Measurements from ENCODE around the gene EML4. TPM values are rescaled to one million over a fixed set of nuclear protein-coding genes. Genes with fewer than 3 reads are reported as not detected.

EML4 gene
- total and polyA plus RNA-seq, 8 donors = 12.5 to 44.0 (median 33.2) TPM

DNA sequence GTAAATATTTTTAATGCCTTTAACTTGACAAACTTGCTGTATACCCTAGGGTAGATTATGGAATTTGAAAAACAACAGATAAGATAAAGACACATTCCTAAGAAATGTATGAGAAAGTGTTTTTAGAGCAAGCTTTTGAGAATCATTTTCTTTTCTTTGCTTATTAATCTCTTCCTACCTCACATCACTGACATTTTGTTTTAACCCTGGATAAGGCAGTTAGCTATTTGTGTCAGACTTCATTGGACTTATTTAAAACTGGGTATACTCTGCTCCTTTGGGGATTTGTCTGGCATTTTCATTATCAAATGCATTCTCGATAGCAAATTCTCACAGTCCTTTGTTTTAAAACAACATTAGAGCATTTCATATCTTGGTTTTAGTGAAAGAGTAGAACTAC lies 17.2 kb downstream of the EML4 start:
- Histone ChIP-seq H3K4me3 (no peak overlapping the region), H3K4me1 (peaks cover 24 to 52% (median 42%) of the 10 kb centered on the region in 3 donors), H3K36me3 (no peaks in the 10 kb centered on the region), H3K9me3 (no peaks in the 10 kb centered on the region), H3K27me3 (no peaks in the 10 kb centered on the region), H3K27ac (peak overlapping the region in 2 of 4 donors; percentile 50 to 73)
- intact Hi-C loops (cut with DNase I) = no loop called here
- no peak for ATAC-seq
- WGBS, 2 donors = 21 to 24% methylated on average over 1 of the region's 1 CpG
- TF ChIP-seq, protein P1, sequence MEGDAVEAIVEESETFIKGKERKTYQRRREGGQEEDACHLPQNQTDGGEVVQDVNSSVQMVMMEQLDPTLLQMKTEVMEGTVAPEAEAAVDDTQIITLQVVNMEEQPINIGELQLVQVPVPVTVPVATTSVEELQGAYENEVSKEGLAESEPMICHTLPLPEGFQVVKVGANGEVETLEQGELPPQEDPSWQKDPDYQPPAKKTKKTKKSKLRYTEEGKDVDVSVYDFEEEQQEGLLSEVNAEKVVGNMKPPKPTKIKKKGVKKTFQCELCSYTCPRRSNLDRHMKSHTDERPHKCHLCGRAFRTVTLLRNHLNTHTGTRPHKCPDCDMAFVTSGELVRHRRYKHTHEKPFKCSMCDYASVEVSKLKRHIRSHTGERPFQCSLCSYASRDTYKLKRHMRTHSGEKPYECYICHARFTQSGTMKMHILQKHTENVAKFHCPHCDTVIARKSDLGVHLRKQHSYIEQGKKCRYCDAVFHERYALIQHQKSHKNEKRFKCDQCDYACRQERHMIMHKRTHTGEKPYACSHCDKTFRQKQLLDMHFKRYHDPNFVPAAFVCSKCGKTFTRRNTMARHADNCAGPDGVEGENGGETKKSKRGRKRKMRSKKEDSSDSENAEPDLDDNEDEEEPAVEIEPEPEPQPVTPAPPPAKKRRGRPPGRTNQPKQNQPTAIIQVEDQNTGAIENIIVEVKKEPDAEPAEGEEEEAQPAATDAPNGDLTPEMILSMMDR (IDR thresholded peaks at IDR 0.05) = no peak
- DNase-seq = no peak
- no peak for FAIRE-seq

DNA sequence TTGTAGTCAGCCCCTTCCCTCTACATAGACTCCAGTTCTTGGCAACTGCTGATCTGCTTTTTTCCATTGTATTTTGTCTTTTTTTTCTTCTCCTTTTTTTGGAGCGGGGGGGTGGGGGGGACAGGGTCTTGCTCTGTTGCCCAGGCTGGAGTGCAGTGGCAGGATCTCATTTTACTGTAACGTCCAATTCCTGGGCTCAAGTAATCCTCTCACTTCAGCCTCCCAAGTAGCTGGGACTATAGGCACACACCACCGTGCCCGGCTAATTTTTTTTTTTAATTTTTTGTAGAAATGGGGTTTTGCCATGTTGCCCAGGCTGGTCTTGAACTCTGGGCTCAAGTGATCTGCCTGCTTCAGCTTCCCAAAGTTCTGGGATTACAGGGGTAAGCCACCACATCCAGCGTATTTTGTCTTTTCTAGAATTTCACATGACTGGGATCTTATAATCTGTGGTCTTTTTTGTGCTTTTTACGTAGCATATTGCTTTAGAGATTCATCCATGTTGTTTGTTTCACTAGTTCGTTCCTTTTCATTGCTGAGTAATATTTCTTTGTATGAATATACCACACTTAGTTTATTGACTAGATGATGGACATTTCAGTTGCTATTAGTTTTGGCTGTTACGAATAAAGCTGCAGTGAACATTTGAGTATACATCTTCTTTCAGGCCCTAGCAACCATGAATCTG lies 17.9 kb downstream of the EML4 start:
- FAIRE-seq (no peak), ATAC-seq (no peak), DNase-seq (no peak)
- no peaks in the 10 kb centered on the region for H3K9me3 ChIP-seq
- peaks cover 28 to 59% (median 42%) of the 10 kb centered on the region in 3 donors for H3K4me1 ChIP-seq
- H3K4me3 ChIP-seq = no peak overlapping the region
- no peaks in the 10 kb centered on the region for H3K27me3 ChIP-seq
- H3K36me3 ChIP-seq = no peaks in the 10 kb centered on the region
- WGBS, 2 donors = 63 to 70% methylated on average over 8 of the region's 8 CpGs
- TF ChIP-seq, protein P1 (IDR thresholded peaks at IDR 0.05) = no peak
- peak overlapping the region in 2 of 4 donors; percentile 50 to 73 for H3K27ac ChIP-seq
- intact Hi-C loops (cut with DNase I) = no loop called here

DNA sequence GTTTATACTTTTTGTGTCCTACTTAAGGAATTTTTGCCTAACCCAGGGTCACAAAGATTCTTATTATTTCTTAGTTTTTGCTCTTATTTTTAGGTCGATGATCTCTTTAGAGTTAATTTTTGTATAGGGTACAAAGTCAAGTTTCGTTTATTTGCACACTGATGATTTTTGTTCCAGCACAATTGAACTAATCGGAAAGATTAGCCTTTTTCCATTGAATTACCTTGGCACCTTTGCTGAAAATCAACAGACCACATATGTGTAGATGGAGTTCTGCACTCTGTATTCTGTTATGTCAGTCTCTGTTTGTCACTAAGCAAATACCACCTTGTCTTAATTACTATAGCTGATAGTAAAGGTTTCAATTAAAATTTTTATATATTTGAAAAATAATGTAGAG lies 18.7 kb downstream of the EML4 start:
- intact Hi-C loops (cut with DNase I) = no loop called here
- FAIRE-seq = no peak
- peak; percentile 50 to 72 (median 61) for ATAC-seq
- H3K9me3 ChIP-seq = no peaks in the 10 kb centered on the region
- no peaks in the 10 kb centered on the region for H3K36me3 ChIP-seq
- 30 to 37% methylated on average over 3 of the region's 3 CpGs for whole genome bisulfite sequencing, 2 donors
- H3K4me3 ChIP-seq = no peak overlapping the region
- peak overlapping the region in 2 of 4 donors; percentile 50 to 73 for H3K27ac ChIP-seq
- H3K27me3 ChIP-seq = no peaks in the 10 kb centered on the region
- peaks cover 25 to 61% (median 38%) of the 10 kb centered on the region in 3 donors for H3K4me1 ChIP-seq
- no peak for DNase-seq
- TF ChIP-seq, protein P1 (IDR thresholded peaks at IDR 0.05) = no peak

DNA sequence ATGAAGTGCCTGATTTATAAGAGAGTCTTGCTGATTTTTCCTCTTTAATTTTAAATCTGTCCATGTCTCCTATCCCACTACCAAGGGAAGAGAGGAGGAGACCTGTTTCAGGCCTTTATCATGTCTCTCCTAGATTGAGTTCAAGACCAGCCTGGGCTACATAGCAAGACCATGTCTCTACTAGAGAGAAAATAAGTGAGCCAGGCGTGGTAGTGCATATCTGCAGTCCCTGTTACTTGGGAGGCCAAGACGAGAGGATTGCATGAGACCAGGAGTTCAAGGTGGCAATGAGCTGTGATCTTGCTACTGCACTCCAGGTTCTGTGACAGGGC lies 20.0 kb downstream of the EML4 start:
- no peak for ATAC-seq

More for the DNA sequence above, 20.0 kb downstream of the EML4 start:
- intact Hi-C loops (cut with DNase I) = no loop called here
- Histone ChIP-seq H3K9me3 (no peaks in the 10 kb centered on the region), H3K4me1 (peaks cover 35 to 62% (median 37%) of the 10 kb centered on the region in 3 donors), H3K27me3 (no peaks in the 10 kb centered on the region), H3K4me3 (no peak overlapping the region), H3K36me3 (no peaks in the 10 kb centered on the region), H3K27ac (peak overlapping the region in 1 of 4 donors; percentile 29)
- WGBS, 2 donors = 42 to 69% methylated on average over 2 of the region's 2 CpGs
- no peak for FAIRE-seq
- no peak for DNase-seq
- TF ChIP-seq, protein P1 (IDR thresholded peaks at IDR 0.05) = no peak
